DND-41 (cell line): ENCODE results near the gene MMD.

Experiments used
- EZH2 ChIP-seq: IDR thresholded peaks from 3 replicates; pipeline ENCODE4 v1.6.1; 2012; ENCODE audit warnings: borderline replicate concordance, low read depth, mild to moderate bottlenecking, moderate library complexity, low read length, inconsistent platforms; ENCODE audit not compliant: severe bottlenecking
- TF ChIP-seq, protein P1 (sequence below): IDR thresholded peaks from 2 replicates; pipeline ENCODE4 v1.5.1; 2012; ENCODE audit warnings: borderline replicate concordance, low read length, moderate library complexity, mild to moderate bottlenecking; ENCODE audit not compliant: poor library complexity, severe bottlenecking; ENCODE audit errors: extremely low read depth

GRCh38 chr17:55443904-55444303 is 22.3 kb upstream of the MMD start:
- TF ChIP-seq, protein P1, sequence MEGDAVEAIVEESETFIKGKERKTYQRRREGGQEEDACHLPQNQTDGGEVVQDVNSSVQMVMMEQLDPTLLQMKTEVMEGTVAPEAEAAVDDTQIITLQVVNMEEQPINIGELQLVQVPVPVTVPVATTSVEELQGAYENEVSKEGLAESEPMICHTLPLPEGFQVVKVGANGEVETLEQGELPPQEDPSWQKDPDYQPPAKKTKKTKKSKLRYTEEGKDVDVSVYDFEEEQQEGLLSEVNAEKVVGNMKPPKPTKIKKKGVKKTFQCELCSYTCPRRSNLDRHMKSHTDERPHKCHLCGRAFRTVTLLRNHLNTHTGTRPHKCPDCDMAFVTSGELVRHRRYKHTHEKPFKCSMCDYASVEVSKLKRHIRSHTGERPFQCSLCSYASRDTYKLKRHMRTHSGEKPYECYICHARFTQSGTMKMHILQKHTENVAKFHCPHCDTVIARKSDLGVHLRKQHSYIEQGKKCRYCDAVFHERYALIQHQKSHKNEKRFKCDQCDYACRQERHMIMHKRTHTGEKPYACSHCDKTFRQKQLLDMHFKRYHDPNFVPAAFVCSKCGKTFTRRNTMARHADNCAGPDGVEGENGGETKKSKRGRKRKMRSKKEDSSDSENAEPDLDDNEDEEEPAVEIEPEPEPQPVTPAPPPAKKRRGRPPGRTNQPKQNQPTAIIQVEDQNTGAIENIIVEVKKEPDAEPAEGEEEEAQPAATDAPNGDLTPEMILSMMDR: no peak
- no peak for TF ChIP-seq EZH2
